NOMO-1 treated with DMSO at 0.1 percent for 48 hours (cell line): ENCODE measurements around the gene HSH2D.
A peak's percentile ranks its signal among the peaks of the same experiment; 100 is the strongest.
"Not testable (repeated sequence)": the region's sequence is repeated elsewhere in the genome, so short reads cannot be mapped to it uniquely, and the experiment has no call there.

ENCODE experiments used
- DNase-seq: peaks from one replicate; lab custom pipeline; 2025; ENCODE audit not compliant: unreplicated experiment; lab: John Stamatoyannopoulos, UW

Gene HSH2D

GRCh38 chr19:16154557-16154956, 11.1 kb downstream of the HSH2D start:
- no peak for DNase-seq

DNA sequence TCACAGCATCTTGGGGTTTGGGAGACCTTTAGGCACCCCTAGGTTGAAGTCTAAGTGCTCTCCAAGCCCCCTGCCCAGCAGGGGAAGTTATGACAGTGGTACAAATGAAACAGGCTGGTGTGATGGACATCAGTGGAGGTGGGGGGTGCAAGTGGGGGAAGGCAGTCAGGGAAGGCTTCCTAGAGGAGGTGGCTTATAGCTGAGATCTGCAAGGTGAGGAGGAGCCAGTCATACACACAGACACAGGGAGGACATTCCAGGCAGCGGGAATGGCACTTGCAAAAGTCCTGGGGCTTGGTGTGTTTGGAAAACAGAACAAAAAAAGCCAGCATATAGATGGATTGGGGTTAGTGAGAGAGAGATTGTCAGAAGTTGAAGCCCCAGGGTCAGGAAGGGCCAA, 11.6 kb downstream of the HSH2D start:
- no peak for DNase-seq

DNA sequence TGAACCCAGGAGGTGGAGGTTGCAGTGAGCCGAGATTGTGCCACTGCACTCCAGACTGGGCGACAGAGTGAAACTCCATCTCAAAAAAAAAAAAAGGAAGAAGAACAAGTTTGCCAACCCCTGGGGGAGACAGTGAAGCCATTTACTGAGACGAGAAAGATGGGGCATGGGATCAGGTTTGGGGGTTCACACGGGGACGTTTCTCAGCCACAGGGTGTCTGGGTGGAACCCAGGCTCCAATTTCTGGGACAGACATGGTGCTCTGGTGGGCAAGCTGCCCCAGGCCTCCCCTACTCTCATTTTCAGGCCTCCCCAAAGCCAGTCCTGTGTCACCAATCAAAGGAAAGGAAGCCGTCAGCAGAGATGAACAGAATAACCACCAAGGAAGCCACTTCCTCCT, 13.4 kb downstream of the HSH2D start:
- DNase-seq, result no peak

DNA sequence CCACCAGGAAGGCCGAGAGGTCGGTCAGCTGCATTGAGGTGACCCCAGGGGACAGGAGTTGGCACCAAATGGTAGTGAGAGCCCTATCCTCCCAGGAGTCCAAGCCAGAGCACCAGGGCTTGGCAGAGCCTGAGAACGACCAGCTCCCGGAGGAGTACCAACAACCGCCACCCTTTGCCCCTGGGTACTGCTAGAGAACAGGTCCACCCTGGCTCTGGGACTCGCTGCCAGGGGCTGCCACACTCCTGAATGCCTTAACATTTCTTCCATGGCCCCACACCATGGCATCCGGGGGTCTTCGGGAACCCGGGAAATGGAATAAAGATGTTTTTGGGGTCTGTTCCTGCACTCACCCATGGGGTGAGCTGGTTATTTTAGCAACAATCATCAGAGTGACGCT, 14.1 kb downstream of the HSH2D start:
- DNase-seq, result no peak

DNA sequence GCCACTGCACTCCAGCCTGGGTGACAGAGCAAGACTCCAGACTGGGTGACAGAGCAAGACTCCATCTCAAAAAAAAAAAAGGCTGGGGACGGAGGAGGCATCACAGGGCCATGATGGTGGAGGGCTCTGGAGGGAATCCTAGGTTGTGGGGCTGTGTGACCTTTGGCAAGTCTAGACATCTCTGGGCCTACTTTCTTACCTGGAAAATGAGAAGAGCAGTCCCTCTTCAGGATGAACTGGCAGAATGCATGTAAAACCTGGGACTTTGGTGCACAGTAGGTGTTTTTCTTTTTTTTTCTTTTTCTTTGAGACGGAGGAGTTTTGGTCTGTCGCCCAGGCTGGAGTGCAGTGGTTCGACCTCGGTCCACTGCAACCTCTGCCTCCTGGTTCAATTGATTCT, 16.2 kb downstream of the HSH2D start:
- DNase-seq, result no peak

- DNase-seq, result no peak
Observed at GRCh38 chr19:16160445-16160942, 17.0 kb downstream of the HSH2D start.

DNA sequence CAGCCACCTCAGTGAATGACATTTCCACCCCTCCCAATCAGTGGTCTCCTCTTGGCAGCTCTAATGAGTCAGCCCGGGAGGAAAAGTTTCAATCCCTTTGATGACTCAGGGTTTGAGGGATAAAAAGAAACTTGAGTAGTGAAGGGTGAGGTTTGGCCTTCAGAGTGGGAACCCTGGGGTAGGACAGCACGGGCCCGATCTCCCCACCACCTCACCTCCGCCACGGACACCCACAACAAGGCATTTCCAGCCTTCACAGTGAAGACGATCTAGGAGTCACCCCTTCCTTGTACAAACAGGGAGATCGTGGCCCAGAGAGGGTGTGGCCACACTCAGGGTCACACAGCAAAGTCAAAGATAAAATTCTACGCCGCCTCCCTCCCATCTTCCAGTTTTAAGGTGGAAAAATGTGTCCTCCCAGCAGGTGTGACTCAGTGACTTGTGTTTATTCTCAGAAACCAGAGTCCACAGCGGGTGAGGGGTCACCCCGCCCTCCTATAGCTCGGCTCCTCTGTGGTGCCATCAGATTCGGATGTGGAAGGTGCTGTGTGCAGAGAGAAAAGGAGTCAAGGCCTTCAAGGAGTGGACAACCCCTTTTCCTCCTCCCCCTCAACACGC, 17.6 kb downstream of the HSH2D start:
- DNase-seq, result no peak

- no peak for DNase-seq
Observed at GRCh38 chr19:16161840-16162239, 18.4 kb downstream of the HSH2D start.

- no peak for DNase-seq
Observed at GRCh38 chr19:16164222-16164890, 20.9 kb downstream of the HSH2D start.

GRCh38 chr19:16166417-16166816, 22.9 kb downstream of the HSH2D start:
- DNase-seq, result no peak

- DNase-seq, result no peak
Observed at GRCh38 chr19:16167055-16167454, 23.6 kb downstream of the HSH2D start.

DNA sequence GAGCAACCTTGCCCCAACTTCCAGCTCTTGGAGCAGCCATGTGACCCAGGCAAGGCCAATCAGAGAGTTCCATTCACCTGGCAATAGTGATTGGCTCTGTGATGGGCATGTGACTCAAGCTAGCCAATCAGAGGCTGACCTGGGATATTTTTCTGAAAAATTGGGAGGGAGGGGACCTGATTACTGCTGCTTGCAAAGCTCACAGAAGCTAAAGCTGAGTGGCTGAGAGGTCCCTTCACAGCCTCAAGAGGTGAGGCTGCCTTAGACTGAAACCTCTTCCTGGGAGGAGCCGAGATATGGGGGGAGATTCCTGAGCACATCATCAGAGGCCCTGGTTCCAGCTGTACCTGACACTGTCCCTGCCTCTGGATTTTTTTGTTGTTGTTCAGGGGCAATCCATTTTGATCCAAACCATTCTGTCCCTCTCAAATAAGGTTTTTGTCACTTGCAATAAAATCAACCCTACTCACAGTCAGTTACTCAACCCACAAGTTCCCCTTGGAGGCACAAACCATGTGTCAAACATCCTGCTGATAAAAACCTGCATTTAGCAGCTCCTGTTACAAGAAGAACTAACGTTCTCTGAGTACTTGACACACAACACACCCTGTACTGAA, 25.1 kb downstream of the HSH2D start:
- peak; percentile 87 for DNase-seq

DNA sequence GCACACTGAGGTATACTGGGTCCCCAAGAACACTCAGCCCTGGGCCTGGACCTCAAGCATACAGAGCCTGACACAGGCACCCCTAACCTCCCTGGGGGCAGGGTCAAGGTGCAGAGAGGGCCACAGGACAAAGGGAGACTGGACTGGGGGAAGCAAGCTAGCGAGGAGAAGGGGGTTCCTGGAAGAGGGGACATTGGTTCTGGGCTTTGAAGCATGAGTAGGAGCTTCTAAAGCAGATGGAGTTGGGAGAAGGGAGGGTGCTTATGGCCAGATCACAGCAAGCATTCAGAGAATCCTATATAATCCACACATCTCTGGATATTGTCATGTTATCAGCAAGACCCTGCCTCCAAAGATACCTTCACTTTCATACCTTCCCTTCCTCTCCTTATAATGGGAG, 26.6 kb downstream of the HSH2D start:
- no peak for DNase-seq

DNA sequence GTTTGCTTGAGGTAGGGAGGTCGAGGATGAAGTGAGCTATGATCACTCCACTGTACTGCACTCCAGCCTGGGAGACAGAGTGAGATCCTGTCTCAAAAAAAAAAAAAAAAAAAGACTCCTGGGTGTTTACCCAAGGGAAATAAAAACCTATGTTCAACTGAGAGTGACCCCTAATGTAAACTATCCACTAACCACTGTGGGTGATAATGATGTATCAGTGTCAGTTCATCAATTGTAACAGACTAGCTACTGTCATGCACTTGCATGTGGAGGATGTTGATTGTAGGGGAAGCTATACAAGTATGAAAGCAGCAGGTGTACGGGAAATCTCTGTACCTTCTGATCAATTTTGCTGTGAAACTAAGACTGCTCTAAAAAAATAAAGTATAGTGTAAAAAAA, 32.5 kb downstream of the HSH2D start:
- no peak for DNase-seq

GRCh38 chr19:16178866-16179265, 35.4 kb downstream of the HSH2D start:
- DNase-seq, result not testable (repeated sequence)

DNA sequence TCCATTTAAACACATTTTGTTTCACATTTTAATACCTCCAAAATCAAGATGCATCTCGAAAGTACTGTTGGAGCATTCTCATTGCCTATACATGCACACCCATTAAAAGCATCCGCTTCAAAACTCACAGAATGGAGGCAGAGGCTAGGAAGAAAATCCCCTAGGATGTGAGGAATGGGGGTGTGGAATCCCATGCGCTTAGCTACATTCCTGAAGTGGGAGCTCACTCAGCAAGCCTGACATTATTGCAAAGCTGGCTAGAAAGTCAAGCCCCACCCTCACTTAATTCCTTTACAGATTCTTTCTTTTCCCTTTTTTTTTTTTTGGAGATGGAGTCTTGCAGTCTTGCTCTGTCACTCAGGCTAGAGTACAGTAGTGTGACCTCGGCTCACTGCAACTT, 37.1 kb downstream of the HSH2D start:
- DNase-seq, result no peak

DNA sequence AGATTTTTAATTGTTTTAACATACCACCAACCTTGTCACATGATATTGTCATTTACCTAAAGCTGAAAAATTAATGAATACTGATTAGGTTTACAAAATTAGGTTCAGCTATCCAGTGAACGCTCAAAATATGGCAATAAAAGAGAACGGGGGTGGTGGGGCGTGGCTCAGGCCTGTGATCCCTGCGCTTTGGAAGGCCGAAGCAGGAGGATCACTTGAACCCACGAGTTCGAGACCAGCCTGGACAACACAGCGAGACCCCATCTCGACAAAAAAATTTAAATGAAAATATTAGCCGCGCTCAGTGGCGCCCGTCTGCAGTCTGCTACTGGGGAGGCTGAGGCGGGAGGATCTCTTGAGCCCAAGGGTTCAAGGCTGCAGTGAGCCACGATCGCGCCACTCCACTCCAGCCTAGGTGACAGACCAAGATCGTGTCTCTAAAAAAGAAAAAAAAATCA, 41.2 kb downstream of the HSH2D start:
- no peak for DNase-seq

DNA sequence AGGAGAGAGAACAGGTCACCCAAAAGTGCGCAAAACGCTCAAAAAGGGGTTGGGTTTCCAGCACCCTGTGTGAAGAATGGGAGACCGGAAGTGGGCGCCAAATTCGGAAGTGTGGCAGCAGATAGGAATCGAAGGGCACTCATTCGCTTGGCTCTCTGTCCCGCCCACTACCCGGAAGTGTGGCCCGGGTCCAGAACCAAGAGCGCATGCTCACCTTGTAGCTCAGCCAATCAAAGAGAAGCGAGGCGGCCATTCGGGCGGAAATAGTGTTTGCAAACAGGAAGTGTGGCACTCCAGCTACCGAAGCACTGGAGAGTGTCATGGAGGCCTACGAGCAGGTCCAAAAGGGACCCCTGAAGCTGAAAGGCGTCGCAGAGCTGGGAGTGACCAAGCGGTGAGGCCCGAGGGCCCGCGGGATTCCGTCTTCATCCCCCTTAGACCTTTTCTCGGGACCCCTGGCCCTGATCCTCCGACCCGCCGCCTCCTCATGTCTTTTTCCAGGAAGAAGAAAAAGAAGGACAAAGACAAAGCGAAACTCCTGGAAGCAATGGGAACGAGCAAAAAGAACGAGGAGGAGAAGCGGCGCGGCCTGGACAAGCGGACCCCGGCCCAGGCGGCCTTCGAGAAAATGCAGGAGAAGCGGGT, 41.8 kb downstream of the HSH2D start, which contains the start of gene FAM32A:
TSS of gene FAM32A (plus strand) at position 288 of the 645 bp plus-strand sequence. CDS start at position 321, 33 bp downstream.
- DNase-seq, result peak; percentile 99

- DNase-seq, result peak; percentile 50
Observed at GRCh38 chr19:16185768-16186123, 42.3 kb downstream of the HSH2D start.

- no peak for DNase-seq
Observed at GRCh38 chr19:16188521-16188920, 45.0 kb downstream of the HSH2D start.

GRCh38 chr19:16190198-16190597, 46.7 kb downstream of the HSH2D start:
- DNase-seq, result no peak

DNA sequence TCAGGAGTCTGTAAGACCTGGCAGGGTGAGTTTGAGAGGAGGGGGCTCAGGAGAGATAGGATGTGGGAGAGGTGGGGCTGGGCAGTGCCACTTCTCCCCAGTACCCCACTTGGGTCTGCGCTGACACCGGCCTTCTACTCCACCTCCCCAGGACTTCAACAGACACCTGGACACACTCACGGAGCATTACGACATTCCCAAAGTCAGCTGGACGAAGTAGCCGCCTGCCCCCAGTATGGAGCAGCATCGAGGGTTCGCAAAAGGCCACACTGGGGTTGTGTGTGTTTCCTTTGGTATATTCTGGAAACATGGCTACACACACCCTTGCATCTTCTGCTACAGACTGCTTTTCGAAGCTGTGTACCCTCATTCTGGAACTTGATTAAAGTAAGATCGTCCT, 47.3 kb downstream of the HSH2D start:
- DNase-seq, result no peak
